Activated CD4-positive, alpha-beta T cell treated with anti-CD3 and anti-CD28 coated beads, Interleukin-2, amount 50 U/mL, for 24 hours (primary cell): ENCODE measurements around the gene WNT9A.
"Not testable (repeated sequence)": the region's sequence is repeated elsewhere in the genome, so short reads cannot be mapped to it uniquely, and the experiment has no call there.

Source experiments
- DNase-seq, 2 donors: peaks; one replicate each; pipeline ENCODE4 v3.0.0-alpha.2; 2020; ENCODE audit warnings: low read depth in 1 of 2, low spot score in 1 of 2

Gene WNT9A

GRCh38 chr1:227947676-227948492 lies at the start of gene WNT9A:
Gene WNT9A (minus strand): TSS chr1:227947932. CDS start chr1:227947887, 45 bp downstream.
- DNase-seq, result no peak

GRCh38 chr1:227996187-227996950 lies 48.6 kb upstream of the WNT9A start:
- DNase-seq, result no peak

- no peak for DNase-seq
Measured at GRCh38 chr1:227994632-227995300, 47.0 kb upstream of the WNT9A start.

- no peak for DNase-seq
Measured at GRCh38 chr1:227987181-227987580, 39.4 kb upstream of the WNT9A start.

GRCh38 chr1:227975583-227976283 lies 28.0 kb upstream of the WNT9A start:
- DNase-seq, result not testable (repeated sequence)

GRCh38 chr1:227973724-227974288 lies 26.1 kb upstream of the WNT9A start:
- not testable (repeated sequence) for DNase-seq

GRCh38 chr1:227972843-227973374 lies 25.2 kb upstream of the WNT9A start:
- not testable (repeated sequence) for DNase-seq

GRCh38 chr1:227972283-227972679 lies 24.5 kb upstream of the WNT9A start:
- not testable (repeated sequence) for DNase-seq

- not testable (repeated sequence) for DNase-seq
Measured at GRCh38 chr1:227971643-227972282, 24.0 kb upstream of the WNT9A start.

- not testable (repeated sequence) for DNase-seq
Measured at GRCh38 chr1:227971216-227971615, 23.5 kb upstream of the WNT9A start.

- DNase-seq, result not testable (repeated sequence)
Measured at GRCh38 chr1:227970076-227970995, 22.6 kb upstream of the WNT9A start.

- DNase-seq, result not testable (repeated sequence)
Measured at GRCh38 chr1:227967815-227968214, 20.1 kb upstream of the WNT9A start.

- not testable (repeated sequence) for DNase-seq
Measured at GRCh38 chr1:227966733-227967132, 19.0 kb upstream of the WNT9A start.

- DNase-seq, result no peak
Measured at GRCh38 chr1:227961651-227962466, 14.1 kb upstream of the WNT9A start.

- no peak for DNase-seq
Measured at GRCh38 chr1:227959325-227959860, 11.7 kb upstream of the WNT9A start.

- DNase-seq, result no peak
Measured at GRCh38 chr1:227958617-227959324, 11.0 kb upstream of the WNT9A start.

- DNase-seq, result no peak
Measured at GRCh38 chr1:227955808-227956207, 8.1 kb upstream of the WNT9A start.
